HG03064 (cell line): ENCODE data around the gene COL18A1.

ENCODE experiments used
- ATAC-seq: cut with Tn5 transposase; IDR thresholded peaks from one replicate; pipeline ENCODE4 v1.9.1; 2021; ENCODE audit warnings: low read depth; ENCODE audit not compliant: unreplicated experiment

Gene COL18A1

DNA sequence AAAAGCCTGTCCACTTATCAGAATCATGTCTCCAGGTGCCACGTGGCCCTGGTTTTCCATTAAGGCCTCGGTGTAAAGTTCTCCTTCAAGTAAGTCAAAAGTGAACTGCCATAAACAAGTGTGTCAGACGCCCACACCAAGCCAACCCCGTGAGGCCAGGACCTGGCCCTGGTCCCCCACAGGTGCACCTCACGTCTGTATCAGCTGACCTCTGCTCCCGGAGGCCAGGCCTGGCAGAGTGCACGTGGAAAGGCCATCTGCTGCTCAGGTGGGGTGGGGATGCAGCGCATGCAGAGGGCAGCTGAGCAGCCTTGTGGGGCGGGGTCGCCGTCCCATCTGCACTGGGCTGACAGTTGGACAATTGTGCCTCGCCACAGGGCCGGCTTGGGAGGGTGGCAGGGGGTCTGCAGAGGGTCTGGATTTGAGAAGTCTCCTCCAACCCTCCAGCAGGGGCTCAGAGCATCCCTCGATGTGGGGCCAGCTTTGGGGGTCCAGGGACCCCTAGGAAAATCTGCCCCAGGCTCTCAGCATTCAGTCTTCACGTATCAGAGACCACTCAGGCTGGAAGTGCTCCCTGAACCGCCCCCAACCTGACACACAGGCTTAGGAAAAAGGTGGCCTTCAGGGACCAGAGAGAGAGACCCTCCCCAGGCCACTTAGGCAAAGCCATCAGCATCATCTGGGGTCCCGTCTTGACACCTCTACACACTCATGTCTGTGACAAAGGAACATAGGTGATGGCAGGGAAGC is 134.3 kb downstream of the COL18A1 start:
- ATAC-seq: no peak

- ATAC-seq: no peak
Measured at GRCh38 chr21:45539796-45540600, 135.0 kb downstream of the COL18A1 start.

DNA sequence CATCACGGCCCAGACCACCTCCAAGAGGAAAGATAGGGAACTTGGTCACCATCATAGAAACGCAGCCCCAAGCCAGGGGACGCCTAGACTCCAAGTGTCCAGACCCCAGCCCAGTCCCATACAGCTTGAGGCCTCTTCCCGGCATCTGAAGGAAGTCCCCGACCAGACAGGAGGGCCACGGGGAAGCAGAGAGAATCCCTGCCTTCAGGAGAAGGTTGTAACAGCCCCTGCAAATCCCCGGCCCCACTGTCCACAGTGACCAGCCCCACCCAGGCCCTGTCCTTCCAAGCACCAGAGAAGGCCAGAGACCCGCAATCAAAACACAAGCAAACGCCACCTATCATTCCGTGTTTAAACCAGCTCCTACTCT is 135.6 kb downstream of the COL18A1 start:
- ATAC-seq: no peak

DNA sequence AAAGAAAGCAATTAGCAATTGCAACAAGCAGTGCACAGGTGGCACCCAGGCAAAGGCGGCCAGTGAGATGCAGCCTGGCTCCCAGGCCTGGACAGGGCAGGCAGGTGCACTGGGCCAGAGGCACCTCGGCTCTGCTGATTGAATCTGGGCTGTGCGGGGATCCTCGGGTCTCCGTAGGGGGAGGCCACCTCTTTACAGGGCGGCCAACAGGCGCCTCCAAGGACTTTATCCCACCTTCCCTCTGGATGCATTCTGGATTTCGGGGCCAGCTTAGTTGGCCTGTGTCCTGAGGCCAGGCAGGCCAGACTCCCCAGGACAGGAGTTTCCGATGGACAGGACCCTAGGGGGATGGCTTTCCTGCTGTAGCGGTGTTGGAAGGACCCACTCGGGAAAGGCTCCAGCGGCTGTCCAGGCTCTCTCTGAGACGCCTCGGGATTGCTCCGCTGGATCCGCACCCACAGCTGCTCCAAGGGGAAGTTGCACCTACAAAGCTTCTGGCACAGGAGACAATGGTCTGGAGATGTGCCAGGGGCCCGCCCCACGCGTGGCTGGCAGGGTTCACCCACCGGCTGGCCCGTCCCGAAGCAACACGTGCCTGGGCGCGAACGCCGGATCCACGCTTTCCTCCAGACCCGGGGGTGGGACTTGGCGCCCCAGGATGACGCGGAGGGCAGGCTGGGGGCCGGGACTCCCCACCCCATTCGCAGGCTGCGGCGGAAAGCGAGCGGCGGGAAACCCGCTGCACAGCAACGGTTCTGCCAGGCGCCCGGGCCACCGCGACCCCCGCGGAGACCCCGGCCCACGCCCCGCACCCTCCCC is 136.5 kb downstream of the COL18A1 start:
- ATAC-seq: no peak

GRCh38 chr21:45542242-45542666 is 137.3 kb downstream of the COL18A1 start, which contains the start of gene SLC19A1:
Gene SLC19A1 (minus strand): TSS chr21:45542440. CDS start chr21:45537959, 4,481 bp downstream.
- ATAC-seq: peak; percentile 57

- no peak for ATAC-seq
Measured at GRCh38 chr21:45542667-45543370, 137.9 kb downstream of the COL18A1 start.

DNA sequence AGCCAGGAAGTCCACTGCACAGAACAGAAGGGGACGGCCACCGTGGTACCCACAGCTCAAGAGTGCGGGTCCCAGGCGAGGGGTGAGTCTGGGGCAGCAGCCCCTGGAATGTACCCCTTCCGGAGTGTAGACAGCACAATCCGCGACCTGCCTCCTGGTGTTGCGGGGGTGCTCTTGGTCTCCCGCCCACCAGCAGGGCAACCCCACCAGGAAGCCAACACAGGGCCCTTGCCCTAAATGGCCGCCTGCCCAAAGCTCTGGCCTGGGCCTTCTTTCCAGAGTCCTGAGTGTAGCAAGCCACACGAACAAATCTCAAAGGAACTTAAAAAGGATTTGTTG is 138.4 kb downstream of the COL18A1 start:
- no peak for ATAC-seq

DNA sequence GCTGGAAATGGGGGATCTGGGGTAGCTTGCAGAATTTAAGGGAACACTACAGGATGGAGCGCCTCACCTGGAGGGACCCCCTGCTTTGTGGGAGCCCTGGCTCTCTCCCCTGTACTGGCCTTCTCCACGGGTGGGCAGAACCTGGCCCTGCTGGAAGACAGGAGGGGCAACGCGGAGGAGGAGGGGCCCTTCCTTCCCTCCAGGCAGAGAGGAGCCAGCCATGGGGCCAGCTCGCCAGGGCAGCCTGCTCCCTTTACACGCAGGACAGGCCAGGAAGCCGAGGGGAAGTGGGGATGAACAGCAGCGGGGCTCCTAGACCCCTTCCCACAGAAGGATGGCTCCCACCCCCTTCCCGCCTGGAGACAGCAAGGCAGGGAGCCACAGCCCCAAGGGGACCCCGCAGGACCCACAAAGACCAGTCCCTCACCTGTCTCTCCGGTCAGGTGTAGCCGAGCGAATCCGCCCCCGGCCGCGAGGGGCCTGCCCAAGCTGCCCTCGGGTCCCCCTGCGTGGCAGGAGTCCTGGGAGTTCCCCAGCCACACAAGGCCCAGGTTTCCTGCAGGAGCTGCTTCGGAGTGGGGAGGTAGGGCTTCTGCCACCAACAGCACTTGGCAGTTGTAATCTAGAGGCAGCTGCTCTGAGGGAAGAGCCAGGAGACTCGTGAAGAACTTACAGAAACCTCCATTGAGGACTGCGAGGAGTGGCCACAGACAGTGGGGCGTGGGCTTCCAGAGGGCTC is 138.9 kb downstream of the COL18A1 start:
- ATAC-seq: no peak

GRCh38 chr21:45544449-45545235 is 139.7 kb downstream of the COL18A1 start:
- ATAC-seq: no peak

GRCh38 chr21:45545236-45545570 is 140.2 kb downstream of the COL18A1 start:
- no peak for ATAC-seq

DNA sequence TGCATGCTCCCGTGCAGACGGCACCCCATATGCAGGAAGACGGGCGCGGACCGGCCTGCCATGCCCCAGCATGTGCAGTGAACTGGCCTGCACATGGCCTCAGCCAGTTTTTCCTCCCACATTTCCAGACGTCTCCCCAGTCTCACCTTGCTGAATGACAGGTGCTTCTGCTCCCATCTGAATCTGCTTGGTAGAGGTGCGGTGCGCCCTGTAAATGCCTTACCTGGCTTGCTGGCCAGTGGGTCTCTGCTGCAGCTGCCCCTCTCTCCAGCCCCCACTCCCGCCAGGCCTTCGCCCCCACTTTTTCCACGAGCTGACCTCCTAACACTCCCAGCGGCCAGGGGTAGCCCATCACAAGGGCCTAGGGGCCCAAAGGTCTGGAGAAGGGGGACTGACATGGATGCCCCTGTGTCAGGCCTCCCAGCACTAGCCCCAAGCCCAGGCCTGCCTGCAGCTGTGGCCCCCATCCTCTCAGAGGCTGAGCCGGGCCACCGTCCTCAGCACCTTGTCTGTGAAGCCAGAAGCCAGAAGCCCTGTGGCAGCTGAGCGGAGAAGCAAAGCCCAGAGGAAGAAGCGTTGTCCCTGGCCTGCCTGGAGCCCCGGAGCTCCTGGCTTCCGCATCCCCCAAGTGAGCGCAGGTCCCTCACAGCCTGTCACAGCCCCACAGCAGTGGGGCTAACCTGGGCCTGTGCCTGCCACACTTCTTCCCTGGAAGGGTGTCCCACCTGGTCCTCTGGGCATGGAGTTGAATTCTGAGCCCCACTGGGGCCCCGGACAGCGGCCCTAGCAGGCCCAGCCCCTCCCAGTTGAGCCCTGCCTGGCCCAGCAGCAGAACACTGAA is 140.9 kb downstream of the COL18A1 start:
- ATAC-seq: no peak

DNA sequence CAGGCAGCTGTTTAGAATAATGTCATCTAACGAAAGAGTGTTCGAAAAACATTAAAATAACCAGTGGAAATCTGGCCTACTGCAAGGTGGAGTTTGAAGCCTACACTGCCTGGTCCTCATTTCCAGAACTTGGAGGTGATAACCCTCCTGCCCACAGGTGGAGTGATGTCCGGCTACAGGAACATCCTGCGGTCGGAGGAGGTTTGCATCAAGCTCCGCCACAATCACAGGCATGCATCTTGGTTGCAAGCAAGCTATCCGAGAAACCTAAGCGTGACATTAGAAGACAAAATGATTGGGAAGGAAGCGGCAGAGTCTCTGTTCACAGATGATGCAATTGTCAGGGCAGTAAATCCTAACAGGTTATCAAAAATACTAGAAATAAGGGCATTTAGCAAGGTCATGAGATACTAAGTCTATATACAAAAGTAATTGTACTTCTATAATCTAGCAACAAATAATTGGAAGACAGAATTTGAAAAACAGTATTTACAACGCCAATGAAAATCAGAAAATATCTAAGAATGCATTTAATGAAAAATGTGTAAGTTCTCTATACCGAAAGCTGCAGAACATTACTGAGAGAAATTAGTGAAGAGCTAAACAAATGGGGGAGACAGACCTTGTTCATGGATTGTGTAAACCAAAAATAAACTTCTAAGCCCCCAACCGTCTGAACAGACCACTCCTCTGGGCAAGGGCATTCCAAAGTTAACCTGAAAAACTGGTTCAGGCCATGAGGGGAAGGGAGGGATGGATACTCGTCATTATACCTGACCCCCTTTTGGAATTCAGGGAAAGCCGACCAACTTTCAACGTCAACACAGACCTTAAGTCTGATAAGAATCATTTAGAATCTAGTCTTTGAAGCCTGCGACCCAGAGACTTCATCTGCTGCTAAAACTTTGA is 141.9 kb downstream of the COL18A1 start:
- no peak for ATAC-seq

GRCh38 chr21:45547545-45547900 is 142.6 kb downstream of the COL18A1 start:
- ATAC-seq: no peak

DNA sequence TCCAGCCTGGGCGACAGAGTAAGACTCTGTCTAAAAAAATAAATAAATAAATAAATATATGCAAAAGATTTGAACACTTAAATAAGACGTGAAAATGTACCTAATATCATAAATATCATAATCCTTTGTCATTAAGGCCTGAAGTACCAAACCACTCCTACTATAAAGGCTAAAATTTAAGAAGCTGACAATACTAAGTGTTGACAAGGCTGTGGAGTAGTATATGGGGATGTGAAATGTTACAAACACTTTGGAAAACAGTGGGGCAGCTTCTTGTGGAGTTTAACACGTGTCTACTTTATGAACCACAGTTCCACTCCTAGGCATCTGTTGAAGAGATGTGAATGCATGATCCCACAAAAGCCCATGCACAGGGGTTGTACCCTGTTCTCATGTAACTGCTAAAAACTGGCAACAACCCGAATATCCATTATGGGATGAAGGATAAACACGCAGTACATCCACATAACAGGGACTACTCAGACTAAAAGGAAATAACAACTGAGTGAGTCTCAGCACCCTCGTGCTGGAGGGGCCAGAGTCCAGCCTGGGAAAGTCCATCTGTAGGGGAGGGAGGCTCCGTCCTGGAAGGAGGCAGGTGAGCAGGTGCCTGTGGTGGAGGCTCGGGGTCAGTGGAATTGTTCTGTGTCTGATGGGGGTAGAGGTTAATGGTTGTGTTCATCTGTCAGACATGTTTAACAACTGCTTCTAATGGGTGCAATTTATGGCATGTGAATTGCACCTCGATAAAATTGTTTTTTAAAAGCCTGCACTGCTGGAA is 143.9 kb downstream of the COL18A1 start:
- no peak for ATAC-seq

GRCh38 chr21:45549626-45550463 is 144.9 kb downstream of the COL18A1 start:
- ATAC-seq: no peak
